ENCODE results near the gene CERS6. TPM values are rescaled to one million over a fixed set of nuclear protein-coding genes. Genes with fewer than 3 reads are reported as not detected.

The CERS6 gene
- total RNA-seq, 1 experiment from 2014 or later, result 8.3 TPM

DNA sequence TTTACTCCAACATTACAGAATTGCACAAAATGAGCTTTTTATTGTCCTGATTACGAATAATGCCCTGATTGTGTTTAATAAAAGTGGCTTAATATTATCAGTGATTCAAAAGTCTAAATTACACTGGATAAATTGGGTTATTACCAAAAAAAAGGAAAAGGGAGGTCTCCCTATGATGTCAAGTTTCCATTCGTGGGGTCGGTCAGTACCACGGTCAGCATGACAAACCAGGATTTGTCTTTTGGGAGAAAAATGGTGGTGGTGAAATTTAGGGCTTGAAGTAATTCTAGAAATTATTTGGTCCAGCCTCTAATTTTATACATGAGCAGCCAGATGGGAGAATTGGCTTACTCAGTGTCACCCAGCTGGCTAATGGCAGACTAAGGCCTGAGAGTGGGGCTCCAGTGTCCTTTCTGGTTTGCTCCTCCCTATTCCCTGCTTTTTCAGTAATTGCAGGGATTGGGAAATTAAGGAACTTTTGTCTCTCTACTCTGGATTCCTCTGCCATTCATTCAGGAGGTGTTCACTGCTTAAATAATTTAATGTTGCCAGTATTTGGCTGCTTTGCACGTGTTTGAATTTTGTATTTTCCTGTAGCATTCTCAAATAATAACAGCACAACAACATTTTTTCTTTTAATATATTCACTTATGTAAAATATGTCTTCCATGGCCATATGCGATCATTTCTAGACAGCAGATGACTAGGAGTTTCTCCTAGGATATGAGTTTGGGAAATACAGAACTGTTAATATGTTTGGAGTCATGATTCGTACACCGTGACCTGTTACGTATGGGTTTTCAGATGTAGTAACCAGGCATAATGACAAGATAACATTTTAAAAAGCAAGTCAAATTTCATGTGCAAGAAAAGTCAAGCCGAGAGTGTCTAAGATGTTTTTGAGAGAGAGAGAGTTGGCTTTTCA is 217.5 kb downstream of the CERS6 start:
- H3K27me3 ChIP-seq (ENCODE audit: insufficient read depth, low read depth), result no peaks in the 10 kb centered on the region
- no peak overlapping the region for H3K27ac ChIP-seq
- ChIA-PET POLR2A (ENCODE audit: unreplicated experiment) (no interaction called here), CTCF (no interaction called here)
- H3K79me2 ChIP-seq (ENCODE audit: low read depth), result no peaks in the 10 kb centered on the region
- H3K9me2 ChIP-seq (ENCODE audit: insufficient read depth), result no peaks in the 10 kb centered on the region
- H3F3A ChIP-seq (ENCODE audit: insufficient read depth, low read depth), result no peaks in the 10 kb centered on the region
- H3K4me3 ChIP-seq, result no peak overlapping the region
- TF ChIP-seq, protein P1, sequence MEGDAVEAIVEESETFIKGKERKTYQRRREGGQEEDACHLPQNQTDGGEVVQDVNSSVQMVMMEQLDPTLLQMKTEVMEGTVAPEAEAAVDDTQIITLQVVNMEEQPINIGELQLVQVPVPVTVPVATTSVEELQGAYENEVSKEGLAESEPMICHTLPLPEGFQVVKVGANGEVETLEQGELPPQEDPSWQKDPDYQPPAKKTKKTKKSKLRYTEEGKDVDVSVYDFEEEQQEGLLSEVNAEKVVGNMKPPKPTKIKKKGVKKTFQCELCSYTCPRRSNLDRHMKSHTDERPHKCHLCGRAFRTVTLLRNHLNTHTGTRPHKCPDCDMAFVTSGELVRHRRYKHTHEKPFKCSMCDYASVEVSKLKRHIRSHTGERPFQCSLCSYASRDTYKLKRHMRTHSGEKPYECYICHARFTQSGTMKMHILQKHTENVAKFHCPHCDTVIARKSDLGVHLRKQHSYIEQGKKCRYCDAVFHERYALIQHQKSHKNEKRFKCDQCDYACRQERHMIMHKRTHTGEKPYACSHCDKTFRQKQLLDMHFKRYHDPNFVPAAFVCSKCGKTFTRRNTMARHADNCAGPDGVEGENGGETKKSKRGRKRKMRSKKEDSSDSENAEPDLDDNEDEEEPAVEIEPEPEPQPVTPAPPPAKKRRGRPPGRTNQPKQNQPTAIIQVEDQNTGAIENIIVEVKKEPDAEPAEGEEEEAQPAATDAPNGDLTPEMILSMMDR (conservative IDR thresholded peaks at IDR 0.05), result no peak
- TF ChIP-seq EZH2 (IDR thresholded peaks at IDR 0.05; ENCODE audit: low read depth), result no peak
- no peaks in the 10 kb centered on the region for H4K20me1 ChIP-seq (ENCODE audit: insufficient read depth)
- no peak for DNase-seq
- no peaks in the 10 kb centered on the region for H3K36me3 ChIP-seq (ENCODE audit: low read depth)
- BruUV-seq (replicated peaks), result no TSS peak
- H3K9me3 ChIP-seq (ENCODE audit: insufficient read depth, low read depth), result no peaks in the 10 kb centered on the region
- intact Hi-C loops (cut with micrococcal nuclease; ENCODE audit: unreplicated experiment), result no loop called here
- H3K4me1 ChIP-seq (replicated peaks; ENCODE audit: insufficient read depth), result no peaks in the 10 kb centered on the region
- H3K4me2 ChIP-seq, result no peak overlapping the region
- H2AFZ ChIP-seq, result no peak overlapping the region

DNA sequence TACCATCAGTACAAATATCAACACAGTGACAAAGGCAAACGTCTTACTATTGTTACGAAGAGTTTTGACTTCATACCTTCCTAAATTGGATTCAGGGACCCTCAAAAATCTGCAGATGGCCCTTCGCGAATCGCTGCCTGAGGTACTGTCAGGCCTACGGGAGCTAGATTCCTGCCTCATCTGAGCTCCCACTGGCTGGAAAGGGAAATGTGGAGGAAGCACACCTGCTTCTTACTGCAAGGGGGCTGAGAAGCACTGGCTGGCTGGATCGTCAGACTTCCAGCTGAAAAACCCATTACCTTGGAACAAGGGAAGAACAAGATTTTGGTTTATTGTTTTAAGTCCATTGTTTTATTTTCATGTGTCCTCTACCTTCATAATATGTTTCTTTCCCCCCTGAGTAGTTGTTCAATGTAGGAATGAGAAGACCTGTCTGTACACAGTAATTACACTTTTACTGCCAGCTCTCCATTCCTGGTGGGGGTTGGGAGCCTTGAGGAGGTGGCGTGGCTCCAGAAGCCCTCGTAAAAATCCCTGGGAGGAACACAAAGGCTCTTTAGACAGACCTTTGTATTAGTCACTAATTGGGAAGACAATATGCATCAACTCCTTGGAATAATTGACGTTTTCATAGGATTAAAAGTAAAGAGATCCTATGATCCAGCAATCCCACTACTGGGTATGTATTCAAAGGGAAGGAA is 222.2 kb downstream of the CERS6 start:
- CTCF ChIA-PET, result no interaction called here
- Histone ChIP-seq H3K9me3 (ENCODE audit: insufficient read depth, low read depth) (no peaks in the 10 kb centered on the region), H3K4me1 (replicated peaks; ENCODE audit: insufficient read depth) (no peaks in the 10 kb centered on the region), H4K20me1 (ENCODE audit: insufficient read depth) (no peaks in the 10 kb centered on the region), H3K27me3 (ENCODE audit: insufficient read depth, low read depth) (no peaks in the 10 kb centered on the region), H3K9me2 (ENCODE audit: insufficient read depth) (no peaks in the 10 kb centered on the region), H3K27ac (no peak overlapping the region), H2AFZ (no peak overlapping the region), H3K4me3 (no peak overlapping the region), H3K4me2 (no peak overlapping the region), H3K79me2 (ENCODE audit: low read depth) (no peaks in the 10 kb centered on the region), H3K36me3 (ENCODE audit: low read depth) (no peaks in the 10 kb centered on the region), H3F3A (ENCODE audit: insufficient read depth, low read depth) (no peaks in the 10 kb centered on the region)
- no peak for DNase-seq
- BruUV-seq (replicated peaks), result no TSS peak
- POLR2A ChIA-PET (ENCODE audit: unreplicated experiment), result no interaction called here
- intact Hi-C loops (cut with micrococcal nuclease; ENCODE audit: unreplicated experiment), result no loop called here
- no peak for TF ChIP-seq EZH2 (IDR thresholded peaks at IDR 0.05; ENCODE audit: low read depth)
- TF ChIP-seq, protein P1 (conservative IDR thresholded peaks at IDR 0.05), result no peak

DNA sequence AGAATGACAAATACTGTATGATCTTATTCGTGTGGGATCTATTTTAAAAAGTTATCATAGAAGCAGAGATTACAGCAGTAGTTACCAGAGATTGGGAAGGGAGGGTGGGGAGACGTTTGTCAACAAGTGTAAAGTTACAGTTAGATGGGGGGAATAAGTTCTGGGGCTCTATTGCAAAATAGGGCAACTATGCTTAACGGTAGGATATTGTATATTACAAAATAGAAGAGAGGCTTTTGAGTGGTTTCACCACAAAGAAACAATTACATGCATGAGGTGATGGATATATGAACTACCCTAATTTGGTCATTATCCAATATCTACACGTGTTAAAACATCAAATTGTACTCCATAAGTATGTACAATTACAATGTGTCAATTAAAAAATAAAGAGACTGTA is 223.0 kb downstream of the CERS6 start:
- POLR2A ChIA-PET (ENCODE audit: unreplicated experiment), result no interaction called here
- DNase-seq, result no peak
- no peaks in the 10 kb centered on the region for H3K27me3 ChIP-seq (ENCODE audit: insufficient read depth, low read depth)
- no peaks in the 10 kb centered on the region for H3K9me3 ChIP-seq (ENCODE audit: insufficient read depth, low read depth)
- no TSS peak for BruUV-seq (replicated peaks)
- H3K4me1 ChIP-seq (replicated peaks; ENCODE audit: insufficient read depth), result no peaks in the 10 kb centered on the region
- no peak overlapping the region for H3K27ac ChIP-seq
- no peaks in the 10 kb centered on the region for H3K9me2 ChIP-seq (ENCODE audit: insufficient read depth)
- TF ChIP-seq, protein P1 (conservative IDR thresholded peaks at IDR 0.05), result no peak
- no peak for TF ChIP-seq EZH2 (IDR thresholded peaks at IDR 0.05; ENCODE audit: low read depth)
- H3K4me2 ChIP-seq, result no peak overlapping the region
- no peaks in the 10 kb centered on the region for H3K36me3 ChIP-seq (ENCODE audit: low read depth)
- intact Hi-C loops (cut with micrococcal nuclease; ENCODE audit: unreplicated experiment), result no loop called here
- H3F3A ChIP-seq (ENCODE audit: insufficient read depth, low read depth), result no peaks in the 10 kb centered on the region
- CTCF ChIA-PET, result no interaction called here
- H2AFZ ChIP-seq, result no peak overlapping the region
- H3K4me3 ChIP-seq, result no peak overlapping the region
- H3K79me2 ChIP-seq (ENCODE audit: low read depth), result no peaks in the 10 kb centered on the region
- H4K20me1 ChIP-seq (ENCODE audit: insufficient read depth), result no peaks in the 10 kb centered on the region
